Naive thymus-derived CD4-positive, alpha-beta T cell (primary cell): ENCODE data around the gene GABRG3. TPM values are rescaled to one million over a fixed set of nuclear protein-coding genes. Genes with fewer than 3 reads are reported as not detected.

Experiments used
- ATAC-seq: fragments of 150-1000 bp; cut with Tn5 transposase; 2 replicates; pipeline ENCODE4 v1.10.0; 2021; ENCODE audit warnings: mild to moderate bottlenecking, moderate library complexity
- CTCF ChIA-PET: fragments of 350-600 bp; sonication (Branson Sonifier 250); formaldehyde crosslinking; loops from one replicate; lab custom pipeline; 2021; ENCODE audit warnings: antibody characterized with exemption; lab: Charles Lee
- POLR2A ChIA-PET: fragments of 350-600 bp; sonication (Branson Sonifier 250); formaldehyde crosslinking; loops from one replicate; lab custom pipeline; 2021; ENCODE audit warnings: antibody characterized with exemption, inconsistent platforms; lab: Charles Lee
- DNase-seq, 9 donors: peaks; one replicate each; pipeline versions ENCODE4 v3.0.0 to v3.0.0-alpha.2; 2020 to 2022; ENCODE audit warnings: mixed read lengths in 1 of 9
- H3K27ac ChIP-seq: one replicate; pipeline ENCODE4 v1.7.0; 2013; ENCODE audit warnings: mild to moderate bottlenecking, low read depth, low read length, moderate library complexity
- H3K27me3 ChIP-seq, 2 donors: one replicate each; pipeline ENCODE4 v1.7.0; 2013; ENCODE audit warnings: low read length in 2 of 2, mild to moderate bottlenecking in 2 of 2, moderate library complexity in 2 of 2; ENCODE audit not compliant: control insufficient read depth in 2 of 2, insufficient read depth in 2 of 2
- H3K36me3 ChIP-seq, 3 experiments: 1 replicate in 2 of 3; 2 replicates in 1 of 3; pipeline ENCODE4 v1.7.0; 2013; ENCODE audit warnings: low read length in 3 of 3, mild to moderate bottlenecking in 3 of 3, moderate library complexity in 1 of 3; ENCODE audit not compliant: insufficient read depth in 3 of 3, control insufficient read depth in 2 of 3
- H3K4me1 ChIP-seq, 2 donors: one replicate each; pipeline ENCODE4 v1.7.0; 2013; ENCODE audit warnings: low read length in 2 of 2, mild to moderate bottlenecking in 2 of 2, moderate library complexity in 1 of 2; ENCODE audit not compliant: control insufficient read depth in 2 of 2, insufficient read depth in 2 of 2
- H3K4me3 ChIP-seq: 2 replicates; pipeline ENCODE4 v1.7.0; 2013; ENCODE audit warnings: mild to moderate bottlenecking, low read length
- H3K9me3 ChIP-seq, 3 experiments: 1 replicate in 2 of 3; 2 replicates in 1 of 3; pipeline ENCODE4 v1.7.0; 2013; ENCODE audit warnings: low read length in 3 of 3; ENCODE audit not compliant: control insufficient read depth in 2 of 3
- H3K27ac Mint-ChIP-seq, 9 donors: one replicate each; pipeline ENCODE4 v1.8.0; 2020 to 2022; ENCODE audit warnings: mixed read lengths in 9 of 9, mild to moderate bottlenecking in 8 of 9, moderate library complexity in 5 of 9, inconsistent platforms in 2 of 9
- H3K27me3 Mint-ChIP-seq, 5 donors: one replicate each; pipeline ENCODE4 v1.8.0; 2021 to 2022; ENCODE audit warnings: mixed read lengths in 5 of 5, mild to moderate bottlenecking in 1 of 5
- H3K36me3 Mint-ChIP-seq, 5 donors: one replicate each; pipeline ENCODE4 v1.8.0; 2020 to 2022; ENCODE audit warnings: mixed read lengths in 5 of 5, mild to moderate bottlenecking in 3 of 5, inconsistent platforms in 1 of 5
- H3K4me1 Mint-ChIP-seq, 7 donors: one replicate each; pipeline ENCODE4 v1.8.0; 2020 to 2022; ENCODE audit warnings: mixed read lengths in 7 of 7, mild to moderate bottlenecking in 3 of 7, inconsistent platforms in 1 of 7
- H3K4me3 Mint-ChIP-seq, 10 donors: one replicate each; pipeline ENCODE4 v1.8.0; 2020 to 2022; ENCODE audit warnings: mild to moderate bottlenecking in 10 of 10, mixed read lengths in 10 of 10, moderate library complexity in 6 of 10, inconsistent platforms in 2 of 10
- H3K9me3 Mint-ChIP-seq, 11 donors: one replicate each; pipeline ENCODE4 v1.8.0; 2020 to 2022; ENCODE audit warnings: mixed read lengths in 11 of 11, mild to moderate bottlenecking in 4 of 11, inconsistent platforms in 1 of 11, moderate library complexity in 1 of 11
- intact Hi-C, 2 donors: fragments of 100-400 bp; cut with micrococcal nuclease; formaldehyde crosslinking; loops; one replicate each; pipeline ENCODE4 v1.15.1; 2023
- polyA plus RNA-seq, 2 donors: library from polyadenylated mRNA; unstranded; fragments of 300-500 nt; fragmentation: Illumina TruSeq; gene quantifications; one replicate each; pipeline ENCODE4 v1.2.3, GENCODE V29; 2021
- total RNA-seq, 6 experiments: library from RNA in 5 of 6; stranded (reverse) in 5 of 6; gene quantifications; 1 replicate in 5 of 6; 2 replicates in 1 of 6; pipeline ENCODE4 v1.2.3 and lab custom pipeline; 2021 to 2026

The GABRG3 gene
- total and polyA plus RNA-seq, 7 experiments from 2014 or later: not detected

GRCh38 chr15:27042230-27042629, 71.2 kb downstream of the GABRG3 start:
- H3K27ac Mint-ChIP-seq: no peak overlapping the region
- no peaks in the 10 kb centered on the region for H3K4me1 ChIP-seq
- no peaks in the 10 kb centered on the region for H3K27me3 ChIP-seq
- H3K27me3 Mint-ChIP-seq: no peaks in the 10 kb centered on the region
- H3K4me3 ChIP-seq: no peak overlapping the region
- POLR2A ChIA-PET: no interaction called here
- no peak overlapping the region for H3K4me3 Mint-ChIP-seq
- no peaks in the 10 kb centered on the region for H3K9me3 ChIP-seq
- no peak for ATAC-seq
- CTCF ChIA-PET: no interaction called here
- intact Hi-C loops: no loop called here
- peaks cover 0 to 3% (median 0%) of the 10 kb centered on the region in 11 donors for H3K9me3 Mint-ChIP-seq
- no peak for DNase-seq
- H3K36me3 Mint-ChIP-seq: no peaks in the 10 kb centered on the region
- no peaks in the 10 kb centered on the region for H3K4me1 Mint-ChIP-seq
- no peaks in the 10 kb centered on the region for H3K36me3 ChIP-seq
- H3K27ac ChIP-seq: no peak overlapping the region

DNA sequence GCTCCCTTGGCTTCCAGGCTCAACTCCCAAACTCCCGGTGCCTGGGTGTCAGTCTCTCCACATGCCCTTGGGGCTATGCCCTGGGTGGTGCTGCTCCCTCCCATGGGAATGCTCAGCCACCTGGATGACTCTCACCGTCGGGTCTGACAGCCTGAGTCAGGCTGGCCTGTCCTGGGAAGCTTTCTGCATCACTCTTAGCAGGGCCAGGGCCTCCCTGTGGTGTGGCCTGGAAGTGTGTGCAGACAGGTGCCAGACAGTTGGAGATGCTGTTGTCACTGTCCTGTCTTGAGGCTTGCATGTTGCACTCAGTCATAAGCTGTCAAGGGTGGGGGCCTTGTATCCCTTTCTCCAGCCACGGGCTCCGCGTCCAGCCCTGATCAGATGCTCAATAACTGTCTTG, 71.7 kb downstream of the GABRG3 start:
- DNase-seq (no peak), ATAC-seq (no peak)
- Mint-ChIP-seq H3K36me3 (no peaks in the 10 kb centered on the region), H3K4me3 (no peak overlapping the region), H3K4me1 (no peaks in the 10 kb centered on the region), H3K27me3 (no peaks in the 10 kb centered on the region), H3K27ac (no peak overlapping the region), H3K9me3 (peaks cover 0 to 3% (median 0%) of the 10 kb centered on the region in 11 donors)
- CTCF ChIA-PET: no interaction called here
- Histone ChIP-seq H3K36me3 (no peaks in the 10 kb centered on the region), H3K4me1 (no peaks in the 10 kb centered on the region), H3K27me3 (no peaks in the 10 kb centered on the region), H3K4me3 (no peak overlapping the region), H3K27ac (no peak overlapping the region), H3K9me3 (no peaks in the 10 kb centered on the region)
- POLR2A ChIA-PET: no interaction called here
- intact Hi-C loops: no loop called here

DNA sequence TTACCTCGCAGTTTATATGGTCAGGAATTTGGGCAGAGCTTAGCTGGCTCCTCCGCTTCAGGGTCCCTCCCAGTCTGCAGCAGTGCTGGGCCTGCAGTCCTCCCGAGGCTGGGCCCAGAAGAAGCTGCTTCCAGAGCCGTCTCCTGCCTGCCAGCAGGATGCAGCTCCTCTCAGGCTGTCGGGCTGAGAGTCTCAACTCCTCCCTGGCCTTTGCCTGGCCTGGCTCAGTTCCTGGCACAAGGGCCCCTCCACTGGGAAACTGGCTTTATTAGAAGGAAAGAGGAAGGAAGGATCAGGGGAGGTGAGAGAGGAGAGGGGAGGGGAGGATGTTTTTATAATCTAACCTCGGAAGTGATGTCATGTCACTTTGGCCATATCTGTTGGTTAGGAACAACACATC, 72.8 kb downstream of the GABRG3 start:
- ChIA-PET POLR2A (no interaction called here), CTCF (no interaction called here)
- H3K27me3 ChIP-seq: no peaks in the 10 kb centered on the region
- Mint-ChIP-seq H3K4me3 (no peak overlapping the region), H3K27me3 (no peaks in the 10 kb centered on the region), H3K36me3 (no peaks in the 10 kb centered on the region), H3K9me3 (peaks cover 0 to 3% (median 0%) of the 10 kb centered on the region in 11 donors), H3K4me1 (no peaks in the 10 kb centered on the region), H3K27ac (no peak overlapping the region)
- intact Hi-C loops: no loop called here
- H3K36me3 ChIP-seq: no peaks in the 10 kb centered on the region
- ATAC-seq: no peak
- no peaks in the 10 kb centered on the region for H3K9me3 ChIP-seq
- no peaks in the 10 kb centered on the region for H3K4me1 ChIP-seq
- H3K27ac ChIP-seq: no peak overlapping the region
- H3K4me3 ChIP-seq: no peak overlapping the region
- DNase-seq: no peak

DNA sequence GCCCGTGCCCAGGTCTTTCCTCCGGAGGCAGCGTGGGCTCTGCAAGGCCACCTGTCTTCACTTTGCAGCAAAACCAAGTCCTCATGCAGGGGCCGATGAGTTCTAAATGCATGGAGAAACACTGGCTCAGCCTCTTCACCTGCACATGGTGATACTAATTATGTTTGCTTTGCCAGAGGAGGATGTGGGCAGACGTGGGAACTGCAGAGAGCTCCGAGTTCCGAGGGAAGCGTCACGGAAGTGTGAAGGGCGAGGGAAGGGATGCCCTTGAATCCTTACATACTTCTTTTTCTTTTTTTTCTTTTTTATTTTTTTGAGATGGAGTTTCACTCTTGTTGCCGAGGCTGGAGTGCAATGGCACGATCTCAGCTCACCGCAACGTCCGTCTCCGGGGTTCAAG, 74.8 kb downstream of the GABRG3 start:
- Mint-ChIP-seq H3K27ac (no peak overlapping the region), H3K4me3 (no peak overlapping the region), H3K9me3 (peaks cover 0 to 3% (median 0%) of the 10 kb centered on the region in 11 donors), H3K4me1 (no peaks in the 10 kb centered on the region), H3K36me3 (no peaks in the 10 kb centered on the region), H3K27me3 (peaks cover 0 to 7% (median 0%) of the 10 kb centered on the region in 5 donors)
- Histone ChIP-seq H3K27ac (no peak overlapping the region), H3K4me3 (no peak overlapping the region), H3K36me3 (no peaks in the 10 kb centered on the region), H3K9me3 (no peaks in the 10 kb centered on the region), H3K27me3 (no peaks in the 10 kb centered on the region), H3K4me1 (no peaks in the 10 kb centered on the region)
- no peak for ATAC-seq
- CTCF ChIA-PET: no interaction called here
- DNase-seq: no peak
- POLR2A ChIA-PET: no interaction called here
- intact Hi-C loops: no loop called here

DNA sequence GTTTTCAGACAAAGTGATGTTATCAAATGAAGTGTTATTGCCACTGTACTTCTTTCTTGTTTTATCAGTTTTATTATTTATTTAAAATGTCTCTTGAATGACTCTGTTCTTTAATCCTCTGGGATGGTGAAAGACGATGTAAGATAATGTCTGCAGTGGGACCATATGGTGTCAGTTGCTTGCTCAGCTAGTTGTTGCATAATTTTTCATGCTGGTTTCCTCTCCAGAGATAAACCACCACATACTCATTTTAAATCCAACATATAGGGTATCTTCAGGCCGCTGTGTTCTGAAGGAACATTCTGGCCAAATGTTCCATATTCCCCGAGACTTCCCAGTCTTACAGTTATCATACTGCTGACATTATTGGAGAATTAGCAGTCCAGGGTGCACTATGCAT, 75.9 kb downstream of the GABRG3 start:
- no peaks in the 10 kb centered on the region for H3K27me3 ChIP-seq
- ChIA-PET POLR2A (no interaction called here), CTCF (no interaction called here)
- Mint-ChIP-seq H3K36me3 (no peaks in the 10 kb centered on the region), H3K27ac (no peak overlapping the region), H3K4me1 (no peaks in the 10 kb centered on the region), H3K9me3 (peaks cover 0 to 3% (median 0%) of the 10 kb centered on the region in 11 donors), H3K4me3 (no peak overlapping the region), H3K27me3 (peaks cover 0 to 7% (median 0%) of the 10 kb centered on the region in 5 donors)
- no peak for ATAC-seq
- DNase-seq: no peak
- H3K4me3 ChIP-seq: no peak overlapping the region
- no peaks in the 10 kb centered on the region for H3K4me1 ChIP-seq
- intact Hi-C loops: no loop called here
- H3K27ac ChIP-seq: no peak overlapping the region
- H3K9me3 ChIP-seq: no peaks in the 10 kb centered on the region
- no peaks in the 10 kb centered on the region for H3K36me3 ChIP-seq

DNA sequence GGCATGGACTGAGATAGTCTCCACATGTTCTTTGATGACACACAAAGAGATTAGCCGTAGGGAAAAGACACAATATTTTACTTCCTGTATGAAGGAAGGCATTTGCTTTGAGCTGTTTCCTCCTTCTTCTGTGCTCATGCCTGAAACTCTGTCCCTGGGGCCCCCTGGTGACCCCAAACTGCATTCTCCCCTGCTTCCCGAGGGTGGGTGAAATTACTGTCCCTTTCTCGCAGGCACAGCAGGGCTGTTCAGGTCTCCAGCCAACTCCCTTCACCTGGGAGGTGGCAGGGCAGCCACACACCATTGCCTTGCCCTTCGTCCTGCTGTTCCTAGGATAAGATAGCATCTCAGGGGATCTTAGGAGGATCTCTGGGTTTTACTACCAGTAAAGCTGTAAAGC, 79.2 kb downstream of the GABRG3 start:
- peaks cover 0 to 3% (median 0%) of the 10 kb centered on the region in 11 donors for H3K9me3 Mint-ChIP-seq
- Histone ChIP-seq H3K4me3 (no peak overlapping the region), H3K36me3 (no peaks in the 10 kb centered on the region), H3K9me3 (no peaks in the 10 kb centered on the region), H3K27ac (no peak overlapping the region), H3K27me3 (no peaks in the 10 kb centered on the region), H3K4me1 (no peaks in the 10 kb centered on the region)
- ATAC-seq (no peak), DNase-seq (no peak)
- no peaks in the 10 kb centered on the region for H3K36me3 Mint-ChIP-seq
- no peaks in the 10 kb centered on the region for H3K4me1 Mint-ChIP-seq
- intact Hi-C loops: no loop called here
- no peak overlapping the region for H3K4me3 Mint-ChIP-seq
- H3K27me3 Mint-ChIP-seq: peaks cover 0 to 7% (median 0%) of the 10 kb centered on the region in 5 donors
- ChIA-PET CTCF (no interaction called here), POLR2A (no interaction called here)
- no peak overlapping the region for H3K27ac Mint-ChIP-seq

- Histone ChIP-seq H3K36me3 (no peaks in the 10 kb centered on the region), H3K9me3 (no peaks in the 10 kb centered on the region), H3K4me1 (no peaks in the 10 kb centered on the region), H3K4me3 (no peak overlapping the region), H3K27me3 (no peaks in the 10 kb centered on the region), H3K27ac (no peak overlapping the region)
- DNase-seq (no peak), ATAC-seq (no peak)
- intact Hi-C loops: no loop called here
- no peaks in the 10 kb centered on the region for H3K36me3 Mint-ChIP-seq
- H3K27me3 Mint-ChIP-seq: peaks cover 0 to 5% (median 0%) of the 10 kb centered on the region in 5 donors
- ChIA-PET POLR2A (no interaction called here), CTCF (no interaction called here)
- no peaks in the 10 kb centered on the region for H3K4me1 Mint-ChIP-seq
- peaks cover 0 to 8% (median 0%) of the 10 kb centered on the region in 11 donors for H3K9me3 Mint-ChIP-seq
- H3K27ac Mint-ChIP-seq: no peak overlapping the region
- no peak overlapping the region for H3K4me3 Mint-ChIP-seq
Measured at GRCh38 chr15:27054426-27054825, 83.4 kb downstream of the GABRG3 start.
